Testis (tissue), 2 donors: ENCODE results near the gene FGF11.

Experiments
- POLR2A ChIP-seq: fragments of 450-650 bp; IDR thresholded peaks from one replicate; pipeline ENCODE4 v1.6.1; 2017; ENCODE audit warnings: antibody characterized with exemption, mild to moderate bottlenecking, moderate library complexity
- TF ChIP-seq, protein P1 (sequence below), 3 experiments: fragments of 450-650 bp in 2 of 3; fragments of 200-600 bp in 1 of 3; sonication (generic) in 1 of 3; IDR thresholded peaks; one replicate each; pipeline ENCODE4 v1.5.1; 2016 to 2019; ENCODE audit warnings: antibody characterized with exemption in 3 of 3, mild to moderate bottlenecking in 2 of 3, moderate library complexity in 1 of 3

DNA sequence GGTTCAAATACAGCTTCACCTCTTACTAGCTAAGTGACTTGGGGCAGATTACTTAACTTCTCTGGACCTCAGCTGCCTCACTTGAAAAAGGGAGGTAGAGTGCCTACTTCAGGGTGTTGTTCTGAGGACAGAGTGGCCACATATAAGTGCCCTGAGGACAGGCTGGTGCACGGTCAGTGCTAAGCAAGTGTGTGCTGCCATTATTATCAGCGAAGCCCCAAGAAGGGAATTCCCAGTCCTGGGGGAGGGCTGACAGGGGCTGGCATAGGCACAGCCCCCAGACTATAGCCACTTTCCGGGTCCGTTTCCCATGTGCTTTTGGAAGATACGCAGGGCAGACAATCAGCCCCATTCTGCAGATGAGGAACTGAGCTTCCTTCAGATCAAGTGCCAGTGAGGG, 37.6 kb downstream of the FGF11 start:
- TF ChIP-seq, protein P1, sequence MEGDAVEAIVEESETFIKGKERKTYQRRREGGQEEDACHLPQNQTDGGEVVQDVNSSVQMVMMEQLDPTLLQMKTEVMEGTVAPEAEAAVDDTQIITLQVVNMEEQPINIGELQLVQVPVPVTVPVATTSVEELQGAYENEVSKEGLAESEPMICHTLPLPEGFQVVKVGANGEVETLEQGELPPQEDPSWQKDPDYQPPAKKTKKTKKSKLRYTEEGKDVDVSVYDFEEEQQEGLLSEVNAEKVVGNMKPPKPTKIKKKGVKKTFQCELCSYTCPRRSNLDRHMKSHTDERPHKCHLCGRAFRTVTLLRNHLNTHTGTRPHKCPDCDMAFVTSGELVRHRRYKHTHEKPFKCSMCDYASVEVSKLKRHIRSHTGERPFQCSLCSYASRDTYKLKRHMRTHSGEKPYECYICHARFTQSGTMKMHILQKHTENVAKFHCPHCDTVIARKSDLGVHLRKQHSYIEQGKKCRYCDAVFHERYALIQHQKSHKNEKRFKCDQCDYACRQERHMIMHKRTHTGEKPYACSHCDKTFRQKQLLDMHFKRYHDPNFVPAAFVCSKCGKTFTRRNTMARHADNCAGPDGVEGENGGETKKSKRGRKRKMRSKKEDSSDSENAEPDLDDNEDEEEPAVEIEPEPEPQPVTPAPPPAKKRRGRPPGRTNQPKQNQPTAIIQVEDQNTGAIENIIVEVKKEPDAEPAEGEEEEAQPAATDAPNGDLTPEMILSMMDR (IDR thresholded peaks at IDR 0.05): no peak
- TF ChIP-seq POLR2A: no peak
